PFSK-1 (cell line): ENCODE data around the gene GLDN.

Experiments used
- FOXP2 ChIP-seq: optimal IDR thresholded peaks from 2 replicates; pipeline ENCODE3; 2011; ENCODE audit warnings: borderline replicate concordance, control low read depth, inconsistent platforms; ENCODE audit not compliant: insufficient read depth; ENCODE audit errors: extremely low read length, extremely low read depth
- POLR2AphosphoS5 ChIP-seq: IDR thresholded peaks from 2 replicates; pipeline ENCODE4 v1.6.1; 2012; ENCODE audit warnings: low read depth, mild to moderate bottlenecking, control low read depth, low read length, moderate library complexity
- REST ChIP-seq, 2 experiments: IDR thresholded peaks; 2 replicates each; pipeline versions ENCODE4 v1.6.1 to v1.8.0; 2011 to 2012; ENCODE audit warnings: low read depth in 2 of 2, low read length in 2 of 2, control low read depth in 1 of 2, inconsistent platforms in 1 of 2, mild to moderate bottlenecking in 1 of 2, moderate library complexity in 1 of 2; ENCODE audit not compliant: insufficient read depth in 1 of 2
- SIN3A ChIP-seq: IDR thresholded peaks from 2 replicates; pipeline ENCODE4 v1.6.1; 2012; ENCODE audit warnings: mild to moderate bottlenecking, low read length, moderate library complexity, borderline replicate concordance; ENCODE audit not compliant: insufficient read depth
- TAF1 ChIP-seq: IDR thresholded peaks from 2 replicates; pipeline ENCODE4 v1.6.1; 2012; ENCODE audit warnings: low read length, control low read depth, borderline replicate concordance; ENCODE audit not compliant: insufficient read depth

GLDN gene

GRCh38 chr15:51368307-51368706 lies 26.9 kb downstream of the GLDN start:
- TF ChIP-seq REST (IDR thresholded peaks at IDR 0.05; ENCODE audit: insufficient read depth in 1 of 2, low read depth in 2 of 2, low read length in 2 of 2) (no peak), FOXP2 (no peak), POLR2AphosphoS5 (no peak), SIN3A (no peak), TAF1 (no peak)

GRCh38 chr15:51368751-51369450 lies 27.4 kb downstream of the GLDN start:
- no peak for TF ChIP-seq SIN3A
- no peak for TF ChIP-seq REST (IDR thresholded peaks at IDR 0.05; ENCODE audit: insufficient read depth in 1 of 2, low read depth in 2 of 2, low read length in 2 of 2)
- no peak for TF ChIP-seq FOXP2
- no peak for TF ChIP-seq POLR2AphosphoS5
- no peak for TF ChIP-seq TAF1

DNA sequence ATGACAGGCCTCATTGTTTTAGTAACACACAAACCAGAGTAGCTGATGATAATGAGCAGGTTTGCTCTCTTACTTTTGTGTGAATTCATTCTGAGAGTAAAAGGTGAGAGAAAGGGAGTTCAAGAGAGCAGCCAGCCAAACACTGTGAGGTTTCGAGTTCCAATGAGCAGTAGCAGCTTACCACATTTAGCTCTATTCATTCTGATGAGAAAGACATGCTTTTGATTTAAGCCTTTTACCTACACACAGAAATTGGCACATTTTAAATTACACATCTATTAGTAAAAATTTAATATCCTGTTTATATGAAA lies 28.0 kb downstream of the GLDN start:
- no peak for TF ChIP-seq REST (IDR thresholded peaks at IDR 0.05; ENCODE audit: insufficient read depth in 1 of 2, low read depth in 2 of 2, low read length in 2 of 2)
- no peak for TF ChIP-seq TAF1
- TF ChIP-seq FOXP2 = no peak
- no peak for TF ChIP-seq SIN3A
- no peak for TF ChIP-seq POLR2AphosphoS5

GRCh38 chr15:51371266-51371665 lies 29.8 kb downstream of the GLDN start:
- TF ChIP-seq REST (IDR thresholded peaks at IDR 0.05; ENCODE audit: insufficient read depth in 1 of 2, low read depth in 2 of 2, low read length in 2 of 2) = no peak
- no peak for TF ChIP-seq POLR2AphosphoS5
- no peak for TF ChIP-seq TAF1
- no peak for TF ChIP-seq SIN3A
- TF ChIP-seq FOXP2 = no peak

DNA sequence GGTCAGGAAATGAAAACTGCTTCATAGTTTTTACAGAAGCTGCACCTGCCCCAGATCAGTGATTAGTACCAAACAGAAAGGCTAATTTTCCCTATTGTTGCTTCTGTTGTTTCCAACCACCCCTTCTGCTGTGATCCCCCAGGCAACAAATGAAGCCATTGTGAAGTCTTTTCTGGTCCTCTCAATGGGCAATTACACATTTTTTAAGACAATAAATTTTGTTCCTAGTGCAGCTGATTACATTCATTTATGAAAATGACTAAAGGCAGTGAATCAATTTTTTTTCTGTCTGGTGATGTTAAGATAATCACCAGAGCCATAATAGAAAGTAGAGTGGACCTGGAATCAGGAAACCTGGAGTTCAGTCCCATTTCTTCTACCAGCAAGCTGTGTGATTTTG lies 32.7 kb downstream of the GLDN start:
- TF ChIP-seq FOXP2 = no peak
